ENCODE results near the gene AP2A1. TPM values are rescaled to one million over a fixed set of nuclear protein-coding genes. Genes with fewer than 3 reads are reported as not detected.

The AP2A1 gene
- polyA plus RNA-seq, 1 experiment: 59.1 TPM

DNA sequence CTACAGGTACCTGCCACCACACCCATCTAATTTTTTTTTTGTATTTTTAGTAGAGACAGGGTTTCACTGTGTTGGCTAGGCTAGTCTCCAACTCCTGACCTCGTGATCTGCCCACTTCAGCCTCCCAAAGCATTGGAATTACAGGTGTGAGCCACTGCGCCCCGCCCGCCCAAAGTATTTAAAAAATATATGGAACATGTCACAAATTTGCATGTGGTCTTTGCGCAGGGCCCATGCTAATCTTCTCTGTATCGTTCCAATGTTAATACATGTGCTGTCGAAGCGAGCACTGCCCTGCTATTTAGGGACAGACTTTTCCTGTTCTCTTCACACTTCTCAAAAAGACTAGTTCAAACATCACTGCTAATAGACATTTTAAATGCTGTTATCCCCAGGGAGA, 2.5 kb upstream of the AP2A1 start:
- H3K4me3 ChIP-seq (ENCODE audit: low read depth, low read length): no peak overlapping the region
- ChIA-PET POLR2A (no interaction called here), CTCF (no interaction called here)
- TF ChIP-seq, protein P1, sequence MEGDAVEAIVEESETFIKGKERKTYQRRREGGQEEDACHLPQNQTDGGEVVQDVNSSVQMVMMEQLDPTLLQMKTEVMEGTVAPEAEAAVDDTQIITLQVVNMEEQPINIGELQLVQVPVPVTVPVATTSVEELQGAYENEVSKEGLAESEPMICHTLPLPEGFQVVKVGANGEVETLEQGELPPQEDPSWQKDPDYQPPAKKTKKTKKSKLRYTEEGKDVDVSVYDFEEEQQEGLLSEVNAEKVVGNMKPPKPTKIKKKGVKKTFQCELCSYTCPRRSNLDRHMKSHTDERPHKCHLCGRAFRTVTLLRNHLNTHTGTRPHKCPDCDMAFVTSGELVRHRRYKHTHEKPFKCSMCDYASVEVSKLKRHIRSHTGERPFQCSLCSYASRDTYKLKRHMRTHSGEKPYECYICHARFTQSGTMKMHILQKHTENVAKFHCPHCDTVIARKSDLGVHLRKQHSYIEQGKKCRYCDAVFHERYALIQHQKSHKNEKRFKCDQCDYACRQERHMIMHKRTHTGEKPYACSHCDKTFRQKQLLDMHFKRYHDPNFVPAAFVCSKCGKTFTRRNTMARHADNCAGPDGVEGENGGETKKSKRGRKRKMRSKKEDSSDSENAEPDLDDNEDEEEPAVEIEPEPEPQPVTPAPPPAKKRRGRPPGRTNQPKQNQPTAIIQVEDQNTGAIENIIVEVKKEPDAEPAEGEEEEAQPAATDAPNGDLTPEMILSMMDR (IDR thresholded peaks at IDR 0.05; ENCODE audit: low read depth, low read length): no peak
- H3K27ac ChIP-seq (ENCODE audit: low read depth, low read length): no peak overlapping the region
- no peaks in the 10 kb centered on the region for H3K27me3 ChIP-seq (ENCODE audit: control insufficient read depth, insufficient read depth, low read length)
- DNase-seq (ENCODE audit: low read depth, low spot score): no peak
- H3K9me3 ChIP-seq (ENCODE audit: control insufficient read depth, insufficient read depth, low read length): no peaks in the 10 kb centered on the region

DNA sequence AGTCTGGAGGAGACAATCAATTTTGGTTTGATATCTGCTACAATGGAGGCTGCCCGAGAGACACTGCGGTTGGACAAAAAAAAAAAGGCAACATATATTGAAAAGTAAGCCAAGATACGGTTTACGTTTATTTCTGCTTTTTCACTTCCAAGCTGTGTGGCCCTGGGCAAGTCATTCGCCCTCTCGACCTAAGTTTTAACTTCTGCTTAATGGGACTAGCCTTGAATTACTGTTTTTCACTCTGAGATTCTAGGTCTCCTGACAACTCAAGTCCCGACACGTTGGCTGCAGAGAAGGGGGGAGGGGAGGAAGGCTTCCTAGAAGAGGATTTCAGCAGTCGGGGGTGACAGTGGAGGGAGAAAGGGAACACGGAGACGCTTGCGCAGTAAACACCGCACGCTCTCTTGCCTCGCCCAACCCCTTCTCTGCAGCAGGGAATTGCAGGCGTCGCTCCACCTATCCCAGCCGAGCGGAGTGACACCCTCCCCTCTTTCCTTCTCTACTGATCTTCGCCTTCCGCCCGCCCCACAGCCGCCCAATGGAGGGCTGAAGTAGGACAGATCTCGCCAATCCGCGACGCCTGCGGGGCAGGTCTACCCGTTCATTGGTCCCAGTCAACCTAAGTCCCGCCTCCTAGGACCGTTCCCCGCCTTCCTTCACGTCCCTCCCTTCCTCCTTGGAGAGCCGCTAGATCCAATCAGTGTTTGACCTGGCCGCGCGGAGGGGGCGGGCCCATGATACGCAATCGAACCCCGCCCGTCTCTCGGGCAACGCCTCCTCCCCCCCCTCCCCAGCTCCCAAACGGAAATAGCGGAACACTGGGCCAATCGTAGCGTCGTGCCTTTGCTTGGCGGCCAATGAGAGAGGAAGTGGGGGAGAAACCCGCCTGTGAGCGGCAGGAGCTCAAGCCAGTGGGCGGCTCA, 533 bp upstream of the AP2A1 start:
- Histone ChIP-seq H3K27me3 (ENCODE audit: control insufficient read depth, insufficient read depth, low read length) (no peaks in the 10 kb centered on the region), H3K4me3 (ENCODE audit: low read depth, low read length) (peak overlapping the region; percentile 5), H3K27ac (ENCODE audit: low read depth, low read length) (peak overlapping the region; percentile 86), H3K9me3 (ENCODE audit: control insufficient read depth, insufficient read depth, low read length) (no peaks in the 10 kb centered on the region)
- DNase-seq (ENCODE audit: low read depth, low spot score): peak; percentile 100
- ChIA-PET CTCF (interaction anchor here (0.5 to 1.6 kb wide), 2 partner anchors 47 to 85 kb away, joined by 3 to 4 read pairs; no protein-coding TSS in a partner anchor), POLR2A (interaction anchor here (0.5 to 1.6 kb wide), 8 partner anchors 21 to 477 kb away, joined by 3 to 6 read pairs (median 4); partner anchors contain the start of gene NOSIP)
- TF ChIP-seq, protein P1 (IDR thresholded peaks at IDR 0.05; ENCODE audit: low read depth, low read length): no peak

DNA sequence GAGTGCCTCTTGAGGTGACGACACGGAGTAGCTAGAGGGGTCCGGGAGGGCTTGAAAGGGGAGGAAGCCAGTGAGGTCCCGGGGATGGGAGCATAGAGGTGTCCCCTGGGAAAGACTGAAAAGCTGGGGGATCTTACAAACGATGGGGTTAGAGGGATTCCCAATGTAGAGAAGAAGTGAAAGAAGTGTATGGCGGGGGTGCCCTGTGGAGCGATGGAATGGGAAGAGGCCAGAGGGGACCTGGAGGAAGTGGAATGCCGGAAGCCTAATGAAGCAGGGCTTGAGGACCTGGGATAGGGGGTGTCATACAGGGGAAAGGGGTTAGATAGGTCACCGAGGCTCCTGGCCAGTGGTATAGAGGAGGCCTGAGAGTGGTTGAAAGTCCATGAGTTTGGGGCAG, 580 bp downstream of the AP2A1 start:
- no peaks in the 10 kb centered on the region for H3K9me3 ChIP-seq (ENCODE audit: control insufficient read depth, insufficient read depth, low read length)
- no peak for DNase-seq (ENCODE audit: low read depth, low spot score)
- TF ChIP-seq, protein P1 (IDR thresholded peaks at IDR 0.05; ENCODE audit: low read depth, low read length): no peak
- H3K4me3 ChIP-seq (ENCODE audit: low read depth, low read length): peak overlapping the region; percentile 85
- no peak overlapping the region for H3K27ac ChIP-seq (ENCODE audit: low read depth, low read length)
- ChIA-PET CTCF (interaction anchor here (1.6 kb wide), 1 partner anchor 86 kb away, joined by 4 read pairs; no protein-coding TSS in a partner anchor), POLR2A (interaction anchor here (0.7 to 1.6 kb wide), 2 partner anchors 52 to 187 kb away, joined by 4 read pairs; partner anchors contain the start of gene NOSIP)
- no peaks in the 10 kb centered on the region for H3K27me3 ChIP-seq (ENCODE audit: control insufficient read depth, insufficient read depth, low read length)

DNA sequence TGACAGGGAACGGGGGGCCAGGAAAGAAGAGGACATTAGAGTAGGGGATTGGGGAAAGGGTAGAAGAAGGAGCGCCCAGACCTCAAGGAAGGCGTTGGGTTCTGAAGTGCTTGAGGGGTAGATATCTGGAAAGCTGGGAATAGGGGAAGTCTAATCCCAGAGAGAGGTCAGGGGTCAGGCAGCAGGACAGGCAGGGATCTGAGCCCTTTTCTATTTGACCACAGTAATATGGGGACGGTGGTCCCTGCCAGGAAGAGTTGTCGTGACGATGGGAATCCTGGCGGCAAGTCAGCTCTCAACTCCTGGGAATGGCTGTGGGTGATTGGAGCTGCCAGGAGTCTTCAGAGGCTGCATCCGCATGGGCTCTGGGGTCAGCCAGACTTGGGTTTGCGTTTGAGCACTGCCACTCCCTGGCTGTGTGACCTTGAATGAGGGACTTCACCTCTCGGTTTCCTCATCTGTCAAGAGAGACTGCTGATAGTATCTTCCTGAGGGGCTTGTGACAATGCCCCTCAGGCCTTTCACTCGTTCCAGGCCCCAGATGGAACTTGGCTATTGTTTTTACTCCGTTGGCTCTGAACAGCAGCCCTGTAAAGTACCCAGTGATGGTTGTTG, 1.3 kb downstream of the AP2A1 start:
- no peak for DNase-seq (ENCODE audit: low read depth, low spot score)
- Histone ChIP-seq H3K27me3 (ENCODE audit: control insufficient read depth, insufficient read depth, low read length) (no peaks in the 10 kb centered on the region), H3K27ac (ENCODE audit: low read depth, low read length) (no peak overlapping the region), H3K9me3 (ENCODE audit: control insufficient read depth, insufficient read depth, low read length) (no peaks in the 10 kb centered on the region), H3K4me3 (ENCODE audit: low read depth, low read length) (peak overlapping the region; percentile 85)
- TF ChIP-seq, protein P1 (IDR thresholded peaks at IDR 0.05; ENCODE audit: low read depth, low read length): no peak
- ChIA-PET CTCF (interaction anchor here (1.4 kb wide), 1 partner anchor 51 kb away, joined by 4 read pairs; no protein-coding TSS in a partner anchor), POLR2A (no interaction called here)

DNA sequence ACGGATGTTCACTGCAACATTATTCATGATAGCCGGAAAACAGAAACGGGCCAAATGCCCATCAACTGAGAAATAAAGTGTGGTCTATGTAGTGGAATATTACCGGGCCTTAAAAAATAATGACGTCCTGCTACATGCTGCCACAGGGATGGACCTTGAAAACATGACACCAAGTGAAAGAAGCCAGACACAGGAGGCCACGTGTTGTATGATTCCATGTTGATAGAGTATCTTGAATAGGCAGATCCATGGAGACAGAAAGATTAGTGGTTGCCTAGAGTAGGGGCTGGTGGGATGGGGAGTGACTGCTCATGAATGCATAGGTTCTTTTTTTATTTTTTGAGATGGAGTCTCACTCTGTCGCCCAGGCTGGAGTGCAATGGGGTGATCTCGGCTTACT, 3.7 kb downstream of the AP2A1 start:
- CTCF ChIA-PET: no interaction called here
- H3K4me3 ChIP-seq (ENCODE audit: low read depth, low read length): no peak overlapping the region
- TF ChIP-seq, protein P1 (IDR thresholded peaks at IDR 0.05; ENCODE audit: low read depth, low read length): no peak
- no peaks in the 10 kb centered on the region for H3K27me3 ChIP-seq (ENCODE audit: control insufficient read depth, insufficient read depth, low read length)
- no peak overlapping the region for H3K27ac ChIP-seq (ENCODE audit: low read depth, low read length)
- no peak for DNase-seq (ENCODE audit: low read depth, low spot score)
- H3K9me3 ChIP-seq (ENCODE audit: control insufficient read depth, insufficient read depth, low read length): no peaks in the 10 kb centered on the region
- POLR2A ChIA-PET: no interaction called here
